MM.1S (cell line): Measurements from ENCODE around the gene PEX14.

Source experiments
- EZH2 ChIP-seq: fragments of 300-600 bp; sonication (generic); optimal IDR thresholded peaks from 2 replicates; pipeline ENCODE3; 2017; ENCODE audit warnings: low read depth, mild to moderate bottlenecking, antibody characterized with exemption, low read length, mixed read lengths
- TF ChIP-seq, protein P1 (sequence below): fragments of 300-600 bp; sonication (generic); IDR thresholded peaks from 2 replicates; pipeline ENCODE4 v1.5.1; 2016; ENCODE audit warnings: antibody characterized with exemption, low read length, mixed read lengths

DNA sequence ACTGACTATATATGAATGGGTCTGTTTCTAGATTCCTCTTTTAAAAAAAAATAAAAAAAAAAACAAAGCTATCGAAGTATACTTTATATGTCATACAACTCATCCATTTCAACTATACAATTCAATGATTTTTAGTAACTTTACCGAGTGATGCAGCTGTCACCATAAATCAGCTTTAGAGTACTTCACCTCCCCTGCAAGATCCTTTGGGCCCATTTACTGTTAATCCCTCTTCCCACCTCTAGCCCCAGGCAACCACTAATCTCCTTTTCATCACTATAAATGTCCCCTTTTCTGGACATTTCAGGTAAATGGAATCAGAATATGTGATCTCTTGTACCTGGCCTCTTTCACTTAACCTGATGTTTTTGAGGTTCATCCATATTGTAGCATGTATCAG lies 133.9 kb downstream of the PEX14 start:
- TF ChIP-seq, protein P1, sequence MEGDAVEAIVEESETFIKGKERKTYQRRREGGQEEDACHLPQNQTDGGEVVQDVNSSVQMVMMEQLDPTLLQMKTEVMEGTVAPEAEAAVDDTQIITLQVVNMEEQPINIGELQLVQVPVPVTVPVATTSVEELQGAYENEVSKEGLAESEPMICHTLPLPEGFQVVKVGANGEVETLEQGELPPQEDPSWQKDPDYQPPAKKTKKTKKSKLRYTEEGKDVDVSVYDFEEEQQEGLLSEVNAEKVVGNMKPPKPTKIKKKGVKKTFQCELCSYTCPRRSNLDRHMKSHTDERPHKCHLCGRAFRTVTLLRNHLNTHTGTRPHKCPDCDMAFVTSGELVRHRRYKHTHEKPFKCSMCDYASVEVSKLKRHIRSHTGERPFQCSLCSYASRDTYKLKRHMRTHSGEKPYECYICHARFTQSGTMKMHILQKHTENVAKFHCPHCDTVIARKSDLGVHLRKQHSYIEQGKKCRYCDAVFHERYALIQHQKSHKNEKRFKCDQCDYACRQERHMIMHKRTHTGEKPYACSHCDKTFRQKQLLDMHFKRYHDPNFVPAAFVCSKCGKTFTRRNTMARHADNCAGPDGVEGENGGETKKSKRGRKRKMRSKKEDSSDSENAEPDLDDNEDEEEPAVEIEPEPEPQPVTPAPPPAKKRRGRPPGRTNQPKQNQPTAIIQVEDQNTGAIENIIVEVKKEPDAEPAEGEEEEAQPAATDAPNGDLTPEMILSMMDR: no peak
- TF ChIP-seq EZH2: no peak
